GM12878 (cell line): ENCODE data around the gene TECTB. TPM values are rescaled to one million over a fixed set of nuclear protein-coding genes. Genes with fewer than 3 reads are reported as not detected.

ENCODE experiments used
- ATAC-seq: fragments of 200-7000 bp; cut with Tn5 transposase; 3 replicates; pipeline ENCODE4 v1.9.1; 2020; ENCODE audit warnings: mild to moderate bottlenecking, moderate library complexity
- BruUV-seq: library from RNA; stranded (reverse); fragments of 400-500 nt; replicated peaks from 2 replicates; lab custom pipeline; 2021; lab: Mats Ljungman, UMichigan
- CTCF ChIA-PET: fragments of 300-600 bp; sonication (Branson Sonifier 250); formaldehyde crosslinking; extraction: SDS; loops from one replicate; lab custom pipeline; 2021; ENCODE audit warnings: inconsistent platforms; lab: Yijun Ruan, JAX
- POLR2A ChIA-PET: fragments of 350-600 bp; formaldehyde crosslinking; extraction: SDS; loops from one replicate; lab custom pipeline; 2021; ENCODE audit warnings: inconsistent platforms; lab: Charles Lee
- RAD21 ChIA-PET: fragments of 300-600 bp; sonication (Branson Sonifier 250); formaldehyde crosslinking; loops from one replicate; lab custom pipeline; 2023; ENCODE audit warnings: antibody characterized with exemption; ENCODE audit not compliant: unreplicated experiment; lab: Charles Lee
- SMC1A ChIA-PET: fragments of 300-600 bp; sonication (Branson Sonifier 250); formaldehyde crosslinking; loops from one replicate; lab custom pipeline; 2023; ENCODE audit not compliant: unreplicated experiment, uncharacterized antibody; lab: Charles Lee
- DNase-seq: peaks from one replicate; pipeline ENCODE4 v3.0.0-alpha.2; 2011; ENCODE audit warnings: low read depth, low spot score
- FAIRE-seq: peaks from 3 replicates; lab custom pipeline; 2011; peaks lifted over from hg19 to GRCh38; lab: Jason Lieb, UNC
- H2AFZ ChIP-seq: 2 replicates; pipeline ENCODE4 v1.6.0; 2011; ENCODE audit warnings: low read depth, low read length, control low read depth; ENCODE audit not compliant: control insufficient read depth
- H3K27ac ChIP-seq: 2 replicates; pipeline ENCODE4 v1.5.1; 2011; ENCODE audit warnings: control low read depth; ENCODE audit not compliant: control insufficient read depth, insufficient read depth
- H3K27me3 ChIP-seq, 2 experiments: replicated peaks in 1 of 2; 2 replicates each; pipeline versions ENCODE4 v1.6.0 to v1.6.1; 2011; ENCODE audit warnings: low read length in 1 of 2; ENCODE audit not compliant: control insufficient read depth in 2 of 2, insufficient read depth in 2 of 2
- H3K36me3 ChIP-seq, 2 experiments: 2 replicates each; pipeline ENCODE4 v1.5.1; 2011; ENCODE audit warnings: low read length in 1 of 2; ENCODE audit not compliant: control insufficient read depth in 2 of 2, insufficient read depth in 2 of 2
- H3K4me1 ChIP-seq: 2 replicates; pipeline ENCODE4 v1.6.1; 2011; ENCODE audit warnings: mild to moderate bottlenecking, low read length, moderate library complexity, mixed read lengths; ENCODE audit not compliant: control insufficient read depth, insufficient read depth
- H3K4me2 ChIP-seq: 2 replicates; pipeline ENCODE4 v1.6.0; 2011; ENCODE audit warnings: control low read depth; ENCODE audit not compliant: control insufficient read depth, insufficient read depth
- H3K4me3 ChIP-seq: fragments of 200-600 bp; sonication (generic); 2 replicates; pipeline ENCODE4 v1.5.1; 2016
- H3K79me2 ChIP-seq: 2 replicates; pipeline ENCODE4 v1.6.0; 2011; ENCODE audit warnings: low read length; ENCODE audit not compliant: control insufficient read depth, insufficient read depth
- H3K9ac ChIP-seq: 2 replicates; pipeline ENCODE4 v1.8.0; 2011; ENCODE audit warnings: low read length, control low read depth, mixed read lengths; ENCODE audit not compliant: control insufficient read depth, insufficient read depth
- H3K9me3 ChIP-seq: replicated peaks from 3 replicates; pipeline ENCODE4 v1.5.1; 2011; ENCODE audit warnings: mild to moderate bottlenecking, low read length; ENCODE audit not compliant: control insufficient read depth, insufficient read depth
- H4K20me1 ChIP-seq: 2 replicates; pipeline ENCODE4 v1.6.0; 2011; ENCODE audit not compliant: control insufficient read depth, insufficient read depth
- CBX5 ChIP-seq: sonication (generic); IDR thresholded peaks from 2 replicates; pipeline ENCODE4 v1.6.1; 2016; ENCODE audit warnings: low read depth, moderate library complexity, mild to moderate bottlenecking, inconsistent platforms
- GABPA ChIP-seq: IDR thresholded peaks from 2 replicates; pipeline ENCODE4 v1.6.1; 2014; ENCODE audit warnings: antibody characterized with exemption, low read depth, mild to moderate bottlenecking, inconsistent platforms
- GATAD2B ChIP-seq: fragments of 450-650 bp; conservative IDR thresholded peaks from 2 replicates; pipeline ENCODE4 v1.6.1; 2017; ENCODE audit warnings: low read depth, mild to moderate bottlenecking, moderate library complexity
- MTA3 ChIP-seq: IDR thresholded peaks from 2 replicates; pipeline ENCODE4 v1.6.1; 2012; ENCODE audit warnings: low read length, inconsistent platforms, borderline replicate concordance
- NFYB ChIP-seq: IDR thresholded peaks from 2 replicates; pipeline ENCODE4 v1.6.1; 2011; ENCODE audit warnings: low read depth, mild to moderate bottlenecking, low read length, improper control_type of control experiment, moderate library complexity; ENCODE audit not compliant: insufficient read depth
- PAX8 ChIP-seq: fragments of 450-650 bp; IDR thresholded peaks from 2 replicates; pipeline ENCODE4 v1.6.1; 2017; ENCODE audit warnings: mild to moderate bottlenecking, moderate library complexity
- POLR2AphosphoS5 ChIP-seq: IDR thresholded peaks from 2 replicates; pipeline ENCODE4 v1.6.1; 2011; ENCODE audit warnings: mild to moderate bottlenecking, low read length, inconsistent platforms
- RBBP5 ChIP-seq: fragments of 200-600 bp; sonication (generic); conservative IDR thresholded peaks from 2 replicates; pipeline ENCODE4 v1.6.1; 2016
- RUNX3 ChIP-seq: IDR thresholded peaks from 2 replicates; pipeline ENCODE4 v1.6.1; 2012; ENCODE audit warnings: low read length, inconsistent platforms
- SMAD5 ChIP-seq: IDR thresholded peaks from 2 replicates; pipeline ENCODE4 v1.6.1; 2016; ENCODE audit warnings: antibody characterized with exemption, low read depth
- SUPT20H ChIP-seq: IDR thresholded peaks from 2 replicates; pipeline ENCODE4 v1.6.1; 2011; ENCODE audit warnings: low read depth, mild to moderate bottlenecking, low read length, moderate library complexity, borderline replicate concordance; ENCODE audit not compliant: control insufficient read depth
- TCF7 ChIP-seq: IDR thresholded peaks from 2 replicates; pipeline ENCODE4 v1.6.1; 2014; ENCODE audit warnings: antibody characterized with exemption, borderline replicate concordance
- ZBTB11 ChIP-seq: fragments of 450-650 bp; formaldehyde crosslinking; IDR thresholded peaks from 2 replicates; pipeline ENCODE4 v1.5.0; 2022; ENCODE audit warnings: mild to moderate bottlenecking, missing genetic modification characterization
- ZNF384 ChIP-seq: IDR thresholded peaks from 2 replicates; pipeline ENCODE4 v1.6.1; 2012; ENCODE audit warnings: low read depth, mild to moderate bottlenecking, low read length, improper control_type of control experiment, borderline replicate concordance
- WGBS: methylation state at CpG from one replicate; pipeline ENCODE4 v1.1.6; 2016; ENCODE audit warnings: low lambda C conversion rate; ENCODE audit not compliant: insufficient replicate concordance, insufficient coverage; ENCODE audit errors: missing lambda C conversion rate; 5-methylcytosine and 5-hydroxymethylcytosine counted together
- in situ Hi-C: fragments of 300-500 bp; cut with MboI; formaldehyde crosslinking; loops from 9 replicates; pipeline ENCODE4 v1.14.3; 2018; ENCODE audit warnings: mixed read lengths
- intact Hi-C: fragments of 100-400 bp; cut with micrococcal nuclease; formaldehyde crosslinking; loops from one replicate; pipeline ENCODE4 v1.14.2; 2022; ENCODE audit not compliant: unreplicated experiment
- polyA plus RNA-seq, 11 experiments: library from polyadenylated mRNA; depleted of rRNA in 4 of 11; unstranded in 6 of 11; stranded (reverse) in 5 of 11; fragments of >200 nt; fragmentation: Nextera tagmentation in 4 of 11; fragmentation: Illumina TruSeq in 1 of 11; extraction: Ambion mirVana in 4 of 11; extraction: Trizol in 1 of 11; gene quantifications; 1 replicate in 1 of 11; 2 replicates in 10 of 11; pipeline versions ENCODE4 v1.2.1 to v1.2.3, GENCODE V29; 2011 to 2016; ENCODE audit warnings: inconsistent platforms in 2 of 11, missing spikeins in 2 of 11, low read depth in 1 of 11
- total RNA-seq, 4 experiments: library from RNA; depleted of rRNA in 3 of 4; stranded (reverse); fragments of >200 nt in 3 of 4; fragmentation: Illumina TruSeq in 1 of 4; extraction: Trizol in 1 of 4; gene quantifications; 2 replicates each; pipeline versions ENCODE4 v1.2.1 to v1.2.3, GENCODE V29; 2013 to 2021
- TF ChIP-seq, protein P1 (sequence below): IDR thresholded peaks from 2 replicates; pipeline ENCODE4 v1.6.1; 2011; ENCODE audit warnings: borderline replicate concordance, low read depth, mild to moderate bottlenecking, moderate library complexity, mixed read lengths, low read length; ENCODE audit not compliant: insufficient read depth; ENCODE audit errors: extremely low read length
- TF ChIP-seq, protein P2 (sequence below): fragments of 450-650 bp; IDR thresholded peaks from 2 replicates; pipeline ENCODE4 v1.6.1; 2018; ENCODE audit warnings: mild to moderate bottlenecking, low read depth, moderate library complexity; ENCODE audit not compliant: partially characterized antibody

Gene TECTB
- total and polyA plus RNA-seq, 10 of the 15 experiments (the other 5 are each of a cell fraction or from before 2014, with no cell fraction given), result not detected

GRCh38 chr10:112345743-112346142 is 62.5 kb downstream of the TECTB start (continued):
- no peak for TF ChIP-seq POLR2AphosphoS5
- TF ChIP-seq RUNX3, result no peak
- no peak for TF ChIP-seq GATAD2B
- TF ChIP-seq, protein P1, sequence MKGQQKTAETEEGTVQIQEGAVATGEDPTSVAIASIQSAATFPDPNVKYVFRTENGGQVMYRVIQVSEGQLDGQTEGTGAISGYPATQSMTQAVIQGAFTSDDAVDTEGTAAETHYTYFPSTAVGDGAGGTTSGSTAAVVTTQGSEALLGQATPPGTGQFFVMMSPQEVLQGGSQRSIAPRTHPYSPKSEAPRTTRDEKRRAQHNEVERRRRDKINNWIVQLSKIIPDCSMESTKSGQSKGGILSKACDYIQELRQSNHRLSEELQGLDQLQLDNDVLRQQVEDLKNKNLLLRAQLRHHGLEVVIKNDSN, result no peak
- TF ChIP-seq MTA3, result no peak
- no peak for TF ChIP-seq GABPA
- TF ChIP-seq NFYB, result no peak
- TF ChIP-seq, all 136 proteins: peak for 0

- Histone ChIP-seq H4K20me1 (no peaks in the 10 kb centered on the region), H3K9me3 (no peaks in the 10 kb centered on the region), H3K4me3 (no peak overlapping the region), H3K27me3 (no peaks in the 10 kb centered on the region), H3K79me2 (no peaks in the 10 kb centered on the region), H3K4me1 (no peaks in the 10 kb centered on the region), H3K4me2 (no peak overlapping the region), H3K27ac (no peak overlapping the region), H3K9ac (no peak overlapping the region), H2AFZ (no peak overlapping the region), H3K36me3 (no peaks in the 10 kb centered on the region)
- FAIRE-seq (no peak), ATAC-seq (no peak), DNase-seq (no peak)
- CTCF ChIA-PET, result no interaction called here
- intact Hi-C loops (no loop called here), in situ Hi-C loops (no loop called here)
- RAD21 ChIA-PET, result no interaction called here
- WGBS, result 47% methylated on average over 5 of the region's 5 CpGs
- BruUV-seq, result no TSS peak
- SMC1A ChIA-PET, result interaction anchor here (0.8 kb wide), 1 partner anchor 1570 kb away, joined by 3 read pairs; no protein-coding TSS in a partner anchor
- POLR2A ChIA-PET, result no interaction called here
- TF ChIP-seq RBBP5 (no peak), ZNF384 (no peak), SUPT20H (no peak), CBX5 (no peak), PAX8 (no peak), ZBTB11 (CRISPR knock-in tag) (no peak), TCF7 (no peak), SMAD5 (no peak)
- TF ChIP-seq, protein P2, sequence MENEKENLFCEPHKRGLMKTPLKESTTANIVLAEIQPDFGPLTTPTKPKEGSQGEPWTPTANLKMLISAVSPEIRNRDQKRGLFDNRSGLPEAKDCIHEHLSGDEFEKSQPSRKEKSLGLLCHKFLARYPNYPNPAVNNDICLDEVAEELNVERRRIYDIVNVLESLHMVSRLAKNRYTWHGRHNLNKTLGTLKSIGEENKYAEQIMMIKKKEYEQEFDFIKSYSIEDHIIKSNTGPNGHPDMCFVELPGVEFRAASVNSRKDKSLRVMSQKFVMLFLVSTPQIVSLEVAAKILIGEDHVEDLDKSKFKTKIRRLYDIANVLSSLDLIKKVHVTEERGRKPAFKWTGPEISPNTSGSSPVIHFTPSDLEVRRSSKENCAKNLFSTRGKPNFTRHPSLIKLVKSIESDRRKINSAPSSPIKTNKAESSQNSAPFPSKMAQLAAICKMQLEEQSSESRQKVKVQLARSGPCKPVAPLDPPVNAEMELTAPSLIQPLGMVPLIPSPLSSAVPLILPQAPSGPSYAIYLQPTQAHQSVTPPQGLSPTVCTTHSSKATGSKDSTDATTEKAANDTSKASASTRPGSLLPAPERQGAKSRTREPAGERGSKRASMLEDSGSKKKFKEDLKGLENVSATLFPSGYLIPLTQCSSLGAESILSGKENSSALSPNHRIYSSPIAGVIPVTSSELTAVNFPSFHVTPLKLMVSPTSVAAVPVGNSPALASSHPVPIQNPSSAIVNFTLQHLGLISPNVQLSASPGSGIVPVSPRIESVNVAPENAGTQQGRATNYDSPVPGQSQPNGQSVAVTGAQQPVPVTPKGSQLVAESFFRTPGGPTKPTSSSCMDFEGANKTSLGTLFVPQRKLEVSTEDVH, result no peak
Measured at GRCh38 chr10:112346774-112347173, 63.6 kb downstream of the TECTB start.
